ENCODE data around the gene BMPR1A.

DNA sequence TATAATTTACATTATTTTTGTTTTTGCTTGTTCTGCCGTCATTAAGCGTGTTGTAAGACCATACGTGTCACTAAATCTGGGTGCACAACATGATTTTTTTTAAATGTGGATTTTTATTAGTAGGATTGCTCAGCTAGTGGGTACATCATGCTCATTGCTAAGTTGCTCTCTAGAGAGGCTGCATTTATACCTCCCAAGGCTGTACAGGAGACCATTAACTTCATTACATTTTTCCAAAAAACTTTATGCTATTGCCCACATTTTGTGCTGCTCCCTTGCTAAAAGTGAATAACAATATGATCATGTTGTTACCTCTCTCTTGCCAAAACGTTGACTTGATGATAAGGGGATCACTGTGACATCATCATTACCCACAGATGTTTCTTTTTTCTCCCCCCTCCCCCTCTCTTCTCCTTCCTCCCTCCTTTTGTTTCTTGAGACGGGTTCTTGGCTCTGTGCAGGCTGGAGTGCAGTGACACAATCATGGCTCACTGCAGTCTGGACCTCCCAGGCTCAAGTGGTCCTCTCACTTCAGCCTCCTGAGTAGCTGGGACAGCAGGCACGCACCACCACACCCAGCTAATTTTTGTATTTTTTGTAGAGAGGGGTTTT, 65.1 kb downstream of the BMPR1A start:
- TF ChIP-seq CTCF (IDR thresholded peaks at IDR 0.05) (no peak), POLR2A (IDR thresholded peaks at IDR 0.05) (no peak), POLR2AphosphoS5 (IDR thresholded peaks at IDR 0.05) (no peak)
